ENCODE measurements around the gene HOXB1. TPM values are rescaled to one million over a fixed set of nuclear protein-coding genes. Genes with fewer than 3 reads are reported as not detected.
"Not testable (repeated sequence)": the region's sequence is repeated elsewhere in the genome, so short reads cannot be mapped to it uniquely, and the experiment has no call there.

Gene HOXB1
- total RNA-seq, 1 donor, result not detected

GRCh38 chr17:48483004-48483403 is 47.8 kb downstream of the HOXB1 start:
- TF ChIP-seq CTCF (IDR thresholded peaks at IDR 0.05; ENCODE audit: insufficient read depth, low read length), result no peak
- H3K4me3 ChIP-seq (ENCODE audit: low read depth, low read length), result no peak overlapping the region

GRCh38 chr17:48482301-48482700 is 48.5 kb downstream of the HOXB1 start:
- DNase-seq (ENCODE audit: low read depth); H3K4me3 ChIP-seq (ENCODE audit: low read depth, low read length): not testable (repeated sequence)

More at GRCh38 chr17:48483004-48483403, 47.8 kb downstream of the HOXB1 start:
- no peak for DNase-seq (ENCODE audit: low read depth)

- no peak for DNase-seq (ENCODE audit: low read depth)
- H3K4me3 ChIP-seq (ENCODE audit: low read depth, low read length), result no peak overlapping the region
- no peak for TF ChIP-seq CTCF (IDR thresholded peaks at IDR 0.05; ENCODE audit: insufficient read depth, low read length)
Measured at GRCh38 chr17:48479014-48479402, 51.8 kb downstream of the HOXB1 start.

Small RNA genes lying within 50 kb of the gene (small RNA-seq; reads per million reads assigned to genes)
- not detected for gene RF00019

Other genes with a start within 250 kb of the HOXB1 start
- gene SKAP1, start 100.8 kb downstream of the HOXB1 start, total RNA-seq (ENCODE audit: low replicate concordance), result not detected in 2 replicates
- gene HOXB2, start 14.1 kb upstream of the HOXB1 start, total RNA-seq (ENCODE audit: low replicate concordance), result 1.5 and 9.0 TPM in 2 replicates
- 3.8 and 7.0 TPM in 2 replicates for gene HOXB4, start 47.3 kb upstream of the HOXB1 start, total RNA-seq (ENCODE audit: low replicate concordance)
- gene HOXB3, start 59.2 kb upstream of the HOXB1 start, total RNA-seq (ENCODE audit: low replicate concordance), result 9.7 and 14.2 TPM in 2 replicates
- 0.27 and 0.57 TPM in 2 replicates for gene HOXB5, start 62.8 kb upstream of the HOXB1 start, total RNA-seq (ENCODE audit: low replicate concordance)
- 0.63 and 13.1 TPM in 2 replicates for gene HOXB6, start 74.0 kb upstream of the HOXB1 start, total RNA-seq (ENCODE audit: low replicate concordance)
- 0.18 and 4.7 TPM in 2 replicates for gene HOXB7, start 80.0 kb upstream of the HOXB1 start, total RNA-seq (ENCODE audit: low replicate concordance)
- 0.09 TPM in 1 of 2 replicates, not detected in the other for gene HOXB8, start 84.3 kb upstream of the HOXB1 start, total RNA-seq (ENCODE audit: low replicate concordance)
- not detected in 2 replicates for gene HOXB9, start 95.3 kb upstream of the HOXB1 start, total RNA-seq (ENCODE audit: low replicate concordance)
- gene PRAC1, start 191.5 kb upstream of the HOXB1 start, total RNA-seq (ENCODE audit: low replicate concordance), result not detected in 2 replicates
- not detected in 2 replicates for gene PRAC2, start 192.2 kb upstream of the HOXB1 start, total RNA-seq (ENCODE audit: low replicate concordance)
- gene HOXB13, start 197.7 kb upstream of the HOXB1 start, total RNA-seq (ENCODE audit: low replicate concordance), result not detected in 2 replicates

Measured in fibroblast of the aortic adventitia (primary cell).